AG09319 (cell line): Measurements from ENCODE around the gene ZNF536.

Experiments used
- DNase-seq: peaks from one replicate; pipeline ENCODE4 v3.0.0-alpha.2; 2010; ENCODE audit warnings: low read depth; ENCODE audit errors: extremely low read depth
- TF ChIP-seq, protein P1 (sequence below): IDR thresholded peaks from 2 replicates; pipeline ENCODE4 v1.5.1; 2011; ENCODE audit warnings: low read depth, mild to moderate bottlenecking, inconsistent platforms, low read length, moderate library complexity

The ZNF536 gene

DNA sequence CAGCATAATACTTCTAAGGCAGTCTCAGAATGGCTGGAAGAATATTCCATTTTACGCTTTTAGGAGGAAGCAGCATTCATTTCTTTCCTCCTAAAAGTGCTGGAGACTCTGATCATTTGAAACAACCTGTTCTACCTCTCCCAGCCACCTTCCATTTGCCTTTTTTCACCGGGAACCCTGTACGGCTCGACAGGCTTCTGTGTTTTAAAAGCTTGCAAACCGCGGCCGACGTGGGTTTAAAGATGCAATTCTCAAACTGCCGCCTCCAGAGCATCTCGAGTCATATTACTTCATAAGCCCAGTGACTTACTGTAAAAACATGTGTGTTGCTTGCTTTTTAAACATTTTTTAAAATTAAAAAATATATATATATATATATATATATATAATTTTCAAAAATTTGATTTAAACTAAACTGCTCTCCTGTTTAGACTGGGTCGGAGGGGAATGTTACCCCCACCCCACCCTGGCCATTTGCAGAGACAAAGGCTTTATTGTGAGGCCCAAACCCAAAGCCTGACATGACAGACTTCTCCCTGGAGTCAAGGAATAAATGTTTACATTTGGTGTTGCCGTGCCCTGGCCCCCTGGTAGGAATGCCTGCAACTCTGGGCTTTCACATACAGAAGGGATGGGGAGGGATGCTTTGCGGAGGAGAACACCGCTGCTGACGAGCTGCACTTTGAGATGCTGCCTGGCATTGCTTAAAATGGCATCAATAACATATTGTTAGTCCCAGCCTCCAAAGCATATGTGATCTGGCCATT is 30.4 kb downstream of the ZNF536 start:
- TF ChIP-seq, protein P1, sequence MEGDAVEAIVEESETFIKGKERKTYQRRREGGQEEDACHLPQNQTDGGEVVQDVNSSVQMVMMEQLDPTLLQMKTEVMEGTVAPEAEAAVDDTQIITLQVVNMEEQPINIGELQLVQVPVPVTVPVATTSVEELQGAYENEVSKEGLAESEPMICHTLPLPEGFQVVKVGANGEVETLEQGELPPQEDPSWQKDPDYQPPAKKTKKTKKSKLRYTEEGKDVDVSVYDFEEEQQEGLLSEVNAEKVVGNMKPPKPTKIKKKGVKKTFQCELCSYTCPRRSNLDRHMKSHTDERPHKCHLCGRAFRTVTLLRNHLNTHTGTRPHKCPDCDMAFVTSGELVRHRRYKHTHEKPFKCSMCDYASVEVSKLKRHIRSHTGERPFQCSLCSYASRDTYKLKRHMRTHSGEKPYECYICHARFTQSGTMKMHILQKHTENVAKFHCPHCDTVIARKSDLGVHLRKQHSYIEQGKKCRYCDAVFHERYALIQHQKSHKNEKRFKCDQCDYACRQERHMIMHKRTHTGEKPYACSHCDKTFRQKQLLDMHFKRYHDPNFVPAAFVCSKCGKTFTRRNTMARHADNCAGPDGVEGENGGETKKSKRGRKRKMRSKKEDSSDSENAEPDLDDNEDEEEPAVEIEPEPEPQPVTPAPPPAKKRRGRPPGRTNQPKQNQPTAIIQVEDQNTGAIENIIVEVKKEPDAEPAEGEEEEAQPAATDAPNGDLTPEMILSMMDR, result no peak
- no peak for DNase-seq

DNA sequence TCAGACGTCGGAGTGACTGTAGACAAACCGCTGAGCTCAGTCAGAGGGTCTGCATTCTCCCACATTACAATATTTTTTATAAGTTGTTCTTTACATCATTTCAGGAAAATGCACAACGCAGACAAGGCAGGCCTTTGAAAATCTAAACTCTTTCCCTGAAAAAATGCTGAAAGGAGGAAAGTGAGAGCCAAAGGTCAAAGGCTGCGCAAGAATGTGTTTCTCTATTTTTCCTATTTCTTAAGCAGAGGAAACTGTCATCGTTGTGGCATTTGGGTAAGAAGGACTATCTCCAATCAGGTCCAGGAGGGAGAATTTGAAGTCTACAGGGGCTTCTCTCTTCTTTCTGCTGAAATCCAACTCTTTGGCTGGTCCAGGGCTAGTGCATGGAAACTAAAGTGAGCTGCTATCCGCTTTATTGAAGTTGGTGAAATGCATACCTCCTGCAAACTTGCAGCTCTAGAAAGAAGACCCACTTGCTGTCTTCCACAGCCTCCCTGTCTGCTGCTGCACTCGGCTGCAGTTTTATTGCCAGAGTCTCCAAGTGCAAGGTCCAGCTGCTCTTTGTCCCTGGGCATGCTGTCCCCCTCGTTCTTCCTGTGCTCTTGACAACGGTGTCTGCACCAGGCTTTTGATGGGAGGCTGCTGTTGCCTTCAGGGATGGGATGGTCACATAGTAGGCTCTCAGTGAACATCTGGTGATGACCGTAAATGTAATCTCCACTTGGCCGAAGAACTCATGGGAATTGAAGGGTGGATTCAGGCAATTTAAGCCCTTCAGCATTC is 31.2 kb downstream of the ZNF536 start:
- DNase-seq, result no peak
- TF ChIP-seq, protein P1, result no peak

DNA sequence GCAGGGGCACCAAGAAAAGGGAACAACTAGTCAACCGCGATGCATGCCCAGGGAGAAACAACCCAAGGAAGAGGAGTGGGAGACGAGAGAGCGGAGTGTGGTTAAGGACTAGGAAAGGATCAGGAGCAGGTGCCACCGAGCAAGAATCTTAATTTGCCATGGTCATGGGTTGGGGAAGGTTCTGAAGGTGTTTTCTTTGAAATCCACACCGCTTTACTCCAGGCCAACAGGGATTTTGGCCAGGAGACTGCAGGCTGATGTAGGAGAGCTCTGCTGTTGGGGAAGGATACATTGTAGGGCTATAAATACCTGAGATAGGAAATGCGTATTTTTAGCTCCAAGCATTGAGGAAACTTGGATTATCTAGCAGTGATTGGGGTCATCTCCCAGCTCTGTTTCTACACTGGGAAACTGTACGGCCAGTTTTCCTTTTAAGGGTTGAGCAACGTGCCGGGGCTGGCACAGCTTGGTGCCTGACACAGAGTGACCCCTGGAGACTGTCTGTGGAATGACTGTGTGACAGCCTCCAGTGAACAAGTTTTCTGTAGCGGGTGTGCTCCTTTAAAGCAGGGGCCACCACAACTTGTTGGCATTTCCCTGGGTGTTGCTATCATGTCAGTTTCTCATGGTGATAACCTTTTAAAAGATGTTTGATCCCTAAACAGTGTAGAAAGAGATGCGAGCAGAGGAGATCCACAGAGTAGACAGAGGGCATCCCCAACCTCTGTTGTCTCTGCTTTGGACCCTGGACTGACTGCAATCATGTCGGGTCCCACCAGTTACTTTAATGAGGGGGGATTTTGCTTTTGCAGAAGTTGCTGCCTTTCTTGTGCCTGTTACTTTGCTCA is 34.3 kb downstream of the ZNF536 start:
- no peak for DNase-seq
- TF ChIP-seq, protein P1, result peak; percentile 59

DNA sequence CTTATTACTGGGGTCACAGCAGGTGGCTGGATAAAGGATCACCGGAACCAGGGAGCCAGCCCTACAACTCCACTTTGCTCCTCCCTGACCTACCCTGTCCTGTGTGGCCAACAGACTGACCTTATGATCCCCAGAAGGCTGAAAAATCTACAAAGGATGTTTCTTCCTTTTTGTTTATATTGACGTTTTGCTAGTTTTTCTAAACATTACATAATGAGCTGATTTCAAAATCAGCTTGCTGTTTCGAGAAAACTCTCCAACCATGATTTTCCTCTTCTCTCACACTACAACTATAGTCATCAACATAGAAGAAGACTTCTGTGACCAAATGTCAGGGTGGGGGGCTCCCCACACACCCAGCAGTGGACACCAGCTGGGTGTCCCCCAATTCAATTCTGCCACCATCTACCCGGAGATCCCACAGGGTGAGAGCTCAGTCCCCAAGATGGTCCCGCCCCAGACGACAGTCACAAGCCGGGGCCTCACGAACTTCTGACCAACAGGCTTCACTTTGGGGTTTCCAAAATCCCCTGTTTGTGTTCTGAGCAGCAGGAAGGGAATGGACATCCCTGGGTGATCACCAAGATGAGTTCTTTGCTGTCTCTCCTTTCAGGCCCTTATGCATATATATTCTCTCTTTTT is 35.0 kb downstream of the ZNF536 start:
- no peak for DNase-seq
- TF ChIP-seq, protein P1, result no peak

DNA sequence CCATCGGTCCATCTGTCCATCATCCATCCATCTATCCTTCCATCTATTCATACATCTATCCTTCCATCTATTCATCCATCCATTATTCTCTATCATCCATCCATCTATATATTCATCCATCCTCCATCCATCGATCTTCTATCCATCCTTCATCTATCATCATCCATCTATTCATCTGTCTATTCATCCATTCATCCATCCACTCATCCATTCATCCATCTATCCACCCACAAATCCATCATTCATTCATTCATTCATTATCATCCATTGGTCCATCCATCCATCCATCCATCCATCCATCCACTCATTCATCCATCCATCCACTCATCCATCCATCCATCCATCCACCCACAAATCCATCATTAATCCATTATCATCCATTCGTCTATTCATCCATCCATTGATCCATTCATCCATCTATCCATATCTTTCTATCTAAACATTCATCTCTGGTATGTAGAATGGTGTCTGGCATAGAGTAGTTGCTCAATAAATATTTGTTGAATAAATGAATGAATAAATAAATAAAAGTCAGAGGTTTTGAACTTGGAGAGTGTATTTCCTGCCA is 36.6 kb downstream of the ZNF536 start:
- TF ChIP-seq, protein P1, result no peak
- no peak for DNase-seq

DNA sequence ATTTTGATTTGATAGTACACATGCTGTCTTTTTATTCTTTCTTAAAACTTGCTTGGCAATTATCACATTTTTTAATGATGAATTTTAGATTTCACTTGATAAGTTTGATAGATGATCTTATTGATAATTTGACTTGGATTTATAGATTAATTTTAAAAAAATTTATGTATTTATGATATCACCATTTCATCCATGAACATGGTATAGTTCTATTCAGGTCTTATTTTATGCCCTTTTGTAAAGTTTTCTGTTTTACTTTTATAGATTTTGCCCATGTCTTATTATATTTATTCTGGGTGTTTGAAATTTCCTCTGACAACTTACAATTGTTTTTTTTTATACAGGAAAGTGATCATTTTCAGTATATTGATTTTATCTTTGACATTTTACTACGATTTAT is 39.5 kb downstream of the ZNF536 start:
- TF ChIP-seq, protein P1, result no peak
- no peak for DNase-seq
